Islet of Langerhans (tissue), 1 donor: ENCODE measurements around the gene WDR74.
"Not testable (repeated sequence)": the region's sequence is repeated elsewhere in the genome, so short reads cannot be mapped to it uniquely, and the experiment has no call there.

Source experiments
- FAIRE-seq: peaks from one replicate; lab custom pipeline; 2011; peaks lifted over from hg19 to GRCh38; lab: Jason Lieb, UNC

The WDR74 gene

DNA sequence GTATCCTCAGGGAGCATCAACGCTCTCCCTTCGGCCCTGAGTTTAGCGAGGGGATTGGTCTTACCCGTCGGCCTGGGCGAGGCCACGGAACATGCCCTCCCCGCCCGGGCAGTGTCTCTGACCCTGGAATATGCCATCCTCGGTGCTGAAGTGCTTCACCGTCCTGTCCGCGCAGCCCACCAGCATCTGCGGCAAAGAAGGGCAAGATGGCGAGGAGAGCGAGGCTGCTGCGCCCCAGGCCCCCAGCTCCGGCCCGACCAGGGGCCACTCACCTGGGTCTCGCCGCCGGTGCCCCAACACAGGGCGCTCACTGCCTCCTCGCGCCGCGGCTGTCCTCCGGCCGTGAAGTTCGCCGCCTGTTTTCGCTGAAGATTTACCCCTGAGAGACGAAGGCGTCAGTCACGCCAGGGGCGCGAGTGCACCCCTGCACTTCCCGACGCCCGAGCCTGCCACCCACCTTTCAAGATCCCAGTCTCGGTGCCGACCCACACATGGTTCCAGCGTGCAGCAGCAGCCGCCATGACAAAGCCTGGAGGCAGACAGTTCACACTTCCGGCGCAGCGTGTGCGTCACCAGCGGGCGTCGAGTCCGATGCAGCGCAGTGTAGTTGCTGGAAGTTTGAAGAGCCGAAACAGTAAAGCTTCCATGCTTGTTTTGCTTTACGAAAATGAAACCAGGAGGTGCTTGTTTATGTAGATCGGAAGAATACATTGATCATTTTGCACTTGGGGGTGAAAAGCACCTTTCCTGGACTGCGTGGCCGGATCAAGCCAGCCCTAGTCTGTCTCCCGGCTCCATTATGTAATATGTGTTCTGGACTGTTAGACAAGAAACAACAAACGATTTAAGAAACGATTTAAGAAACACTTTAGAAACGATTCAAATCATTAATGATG, at the start of gene WDR74:
Gene WDR74 (minus strand): TSS at position 541 of the 896 bp plus-strand sequence. CDS start 20 bp downstream, at position 521.
- no peak for FAIRE-seq

DNA sequence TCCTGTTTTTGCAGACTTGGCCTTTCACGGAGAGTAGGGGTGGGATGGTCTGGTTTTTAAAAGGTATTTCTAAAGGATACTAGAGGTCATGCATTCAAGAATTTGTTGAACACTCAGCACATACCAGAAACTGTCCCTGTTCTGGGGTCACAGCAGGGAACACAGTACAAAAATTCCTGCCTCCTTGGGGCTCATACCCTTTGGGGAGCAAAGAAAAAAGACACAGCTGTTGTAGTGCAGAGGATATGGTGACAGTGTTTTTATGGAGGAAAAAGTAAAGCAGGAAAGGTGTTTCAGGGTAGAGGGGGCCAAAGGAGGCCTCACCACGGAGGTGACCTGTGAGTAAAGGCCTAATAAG, 49.7 kb upstream of the WDR74 start:
- no peak for FAIRE-seq

DNA sequence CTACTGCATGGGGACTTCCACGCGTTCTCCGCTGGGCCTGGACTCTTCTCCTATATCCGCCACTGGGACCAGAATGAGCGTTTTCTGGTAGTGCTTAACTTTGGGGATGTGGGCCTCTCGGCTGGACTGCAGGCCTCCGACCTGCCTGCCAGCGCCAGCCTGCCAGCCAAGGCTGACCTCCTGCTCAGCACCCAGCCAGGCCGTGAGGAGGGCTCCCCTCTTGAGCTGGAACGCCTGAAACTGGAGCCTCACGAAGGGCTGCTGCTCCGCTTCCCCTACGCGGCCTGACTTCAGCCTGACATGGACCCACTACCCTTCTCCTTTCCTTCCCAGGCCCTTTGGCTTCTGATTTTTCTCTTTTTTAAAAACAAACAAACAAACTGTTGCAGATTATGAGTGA, 49.0 kb upstream of the WDR74 start:
- FAIRE-seq, result no peak

DNA sequence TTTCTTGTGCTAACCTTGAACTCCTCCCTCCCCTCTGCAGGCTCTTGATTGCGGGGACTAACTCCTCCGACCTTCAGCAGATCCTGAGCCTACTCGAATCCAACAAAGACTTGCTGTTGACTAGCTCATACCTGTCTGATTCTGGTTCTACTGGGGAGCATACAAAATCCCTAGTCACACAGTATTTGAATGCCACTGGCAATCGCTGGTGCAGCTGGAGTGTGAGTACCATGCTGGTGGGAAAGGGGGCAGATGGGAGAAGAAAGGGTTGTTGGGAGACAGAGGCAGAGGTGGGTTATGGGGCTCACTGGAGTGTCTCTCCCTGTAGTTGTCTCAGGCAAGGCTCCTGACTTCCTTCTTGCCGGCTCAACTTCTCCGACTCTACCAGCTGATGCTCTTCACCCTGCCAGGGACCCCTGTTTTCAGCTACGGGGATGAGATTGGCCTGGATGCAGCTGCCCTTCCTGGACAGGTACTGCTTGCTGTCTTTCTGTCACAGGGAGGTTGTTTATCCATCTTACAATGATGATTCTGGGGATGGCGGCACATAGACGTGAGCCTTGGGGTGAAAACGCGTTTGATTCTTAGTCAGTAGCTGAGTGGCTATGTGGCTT, 45.9 kb upstream of the WDR74 start:
- FAIRE-seq, result no peak

DNA sequence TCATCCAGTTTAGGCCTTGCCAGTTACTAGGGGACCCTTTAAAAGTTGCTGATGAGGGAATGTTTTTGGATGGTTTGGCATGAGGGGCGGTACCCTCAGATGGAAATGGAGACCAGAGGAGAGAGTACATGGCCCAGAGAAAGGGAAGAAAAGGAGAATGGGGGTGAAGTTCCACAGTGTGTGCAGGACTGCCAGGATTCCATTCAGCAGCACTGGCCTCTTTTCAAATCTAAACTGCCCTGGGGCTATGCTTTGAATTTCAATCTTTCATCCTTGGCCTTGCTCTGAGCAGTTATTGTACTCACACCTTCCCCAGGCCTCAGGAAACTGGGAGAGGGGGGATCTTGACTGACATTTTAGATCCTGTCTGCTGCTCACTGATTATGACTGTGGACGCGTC, 44.3 kb upstream of the WDR74 start:
- no peak for FAIRE-seq

DNA sequence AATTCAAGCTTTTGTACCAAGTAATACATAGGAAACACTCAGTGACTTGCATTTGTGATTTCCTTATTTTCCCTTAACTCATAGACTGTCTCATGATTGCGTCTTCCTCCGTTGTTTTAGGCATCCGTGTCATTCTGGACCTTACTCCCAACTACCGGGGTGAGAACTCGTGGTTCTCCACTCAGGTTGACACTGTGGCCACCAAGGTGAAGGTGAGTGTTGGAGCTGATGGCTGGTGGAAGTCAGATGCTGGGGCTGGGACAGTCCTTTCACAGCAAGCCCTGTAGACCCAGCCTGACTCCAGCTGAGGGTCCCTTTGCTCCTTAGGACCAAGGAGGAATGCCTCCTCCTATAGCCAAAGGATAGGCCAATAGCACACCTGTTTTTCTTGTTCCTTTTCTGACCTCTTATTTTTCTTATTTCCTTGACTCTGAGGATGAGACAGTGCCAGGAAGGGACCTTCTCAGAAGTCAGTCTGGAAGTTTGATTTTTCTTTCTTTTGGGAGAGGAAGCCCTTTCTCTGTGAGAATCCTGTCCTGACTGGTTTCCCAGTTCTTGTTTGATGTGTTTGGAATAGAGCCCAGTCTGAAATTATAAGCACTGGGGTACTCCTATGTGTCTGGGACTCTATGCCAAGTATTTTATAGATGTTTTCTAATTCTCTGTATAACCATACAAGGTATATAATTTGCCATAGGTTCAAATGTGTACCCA, 43.6 kb upstream of the WDR74 start:
- FAIRE-seq, result no peak

DNA sequence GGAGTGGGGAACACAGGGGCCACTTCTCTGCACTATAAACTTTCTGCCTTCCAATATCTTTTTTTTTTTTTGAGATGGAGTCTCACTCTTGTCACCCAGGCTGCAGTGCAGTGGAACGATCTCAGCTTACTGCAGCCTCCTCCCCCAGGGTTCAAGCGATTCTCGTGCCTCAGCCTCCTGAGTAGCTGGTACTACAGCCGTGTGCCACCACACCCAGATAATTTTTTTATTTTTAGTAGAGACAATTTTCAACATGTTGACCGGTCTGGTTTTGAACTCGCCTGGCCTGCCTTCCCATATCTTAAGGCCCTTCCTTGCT, 43.0 kb upstream of the WDR74 start:
- FAIRE-seq, result no peak

DNA sequence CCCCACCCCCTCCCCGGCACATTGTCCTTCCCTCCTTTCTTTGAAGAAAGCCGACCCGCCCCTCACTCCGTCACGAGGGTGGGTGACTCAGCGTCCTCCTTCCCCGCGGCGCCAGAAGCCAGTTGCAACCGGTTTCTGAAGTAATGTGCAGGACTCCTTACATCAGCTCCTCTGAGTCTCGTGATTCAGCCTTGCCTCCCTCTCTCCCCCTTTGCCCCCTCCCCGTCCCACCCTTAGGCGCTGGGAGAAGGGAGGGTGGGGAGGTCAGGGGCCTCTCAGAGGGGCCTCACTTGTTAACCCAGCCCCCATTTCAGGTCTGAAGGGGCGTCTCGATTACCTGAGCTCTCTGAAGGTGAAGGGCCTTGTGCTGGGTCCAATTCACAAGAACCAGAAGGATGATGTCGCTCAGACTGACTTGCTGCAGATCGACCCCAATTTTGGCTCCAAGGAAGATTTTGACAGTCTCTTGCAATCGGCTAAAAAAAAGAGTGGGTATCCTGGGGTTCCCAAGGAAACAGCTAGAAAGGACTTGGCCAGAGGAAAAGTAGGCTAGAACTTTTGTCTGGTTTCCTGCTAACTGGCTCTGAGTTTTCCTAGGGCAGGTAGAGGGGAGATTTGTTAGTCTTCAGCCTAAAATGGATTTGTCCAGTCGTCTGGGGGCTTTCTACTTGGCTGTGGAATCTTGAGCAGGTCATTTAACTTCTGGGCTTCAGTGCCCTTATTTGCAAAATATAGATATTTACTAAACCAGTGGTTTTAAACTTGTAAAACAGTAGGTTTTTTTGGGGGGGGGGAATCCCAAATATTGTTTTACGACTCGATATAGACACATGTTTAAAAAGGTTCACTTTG, 42.4 kb upstream of the WDR74 start:
- FAIRE-seq, result no peak

DNA sequence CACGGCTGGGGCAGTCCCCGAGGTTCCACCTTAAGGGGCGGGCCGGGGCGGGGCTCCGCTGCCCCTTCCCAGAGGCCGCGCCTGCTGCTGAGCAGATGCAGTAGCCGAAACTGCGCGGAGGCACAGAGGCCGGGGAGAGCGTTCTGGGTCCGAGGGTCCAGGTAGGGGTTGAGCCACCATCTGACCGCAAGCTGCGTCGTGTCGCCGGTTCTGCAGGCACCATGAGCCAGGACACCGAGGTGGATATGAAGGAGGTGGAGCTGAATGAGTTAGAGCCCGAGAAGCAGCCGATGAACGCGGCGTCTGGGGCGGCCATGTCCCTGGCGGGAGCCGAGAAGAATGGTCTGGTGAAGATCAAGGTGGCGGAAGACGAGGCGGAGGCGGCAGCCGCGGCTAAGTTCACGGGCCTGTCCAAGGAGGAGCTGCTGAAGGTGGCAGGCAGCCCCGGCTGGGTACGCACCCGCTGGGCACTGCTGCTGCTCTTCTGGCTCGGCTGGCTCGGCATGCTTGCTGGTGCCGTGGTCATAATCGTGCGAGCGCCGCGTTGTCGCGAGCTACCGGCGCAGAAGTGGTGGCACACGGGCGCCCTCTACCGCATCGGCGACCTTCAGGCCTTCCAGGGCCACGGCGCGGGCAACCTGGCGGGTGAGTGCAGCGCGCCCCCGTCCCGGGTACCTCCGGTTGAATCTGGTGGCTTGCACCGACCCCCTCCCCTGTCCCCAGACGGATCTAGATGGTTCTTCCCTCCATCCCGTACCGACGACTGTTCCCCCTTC, 41.6 kb upstream of the WDR74 start, which contains the start of gene SLC3A2:
Gene SLC3A2 (plus strand): TSS at position 94 of the 776 bp plus-strand sequence. CDS start 128 bp downstream, at position 222.
- FAIRE-seq, result no peak

DNA sequence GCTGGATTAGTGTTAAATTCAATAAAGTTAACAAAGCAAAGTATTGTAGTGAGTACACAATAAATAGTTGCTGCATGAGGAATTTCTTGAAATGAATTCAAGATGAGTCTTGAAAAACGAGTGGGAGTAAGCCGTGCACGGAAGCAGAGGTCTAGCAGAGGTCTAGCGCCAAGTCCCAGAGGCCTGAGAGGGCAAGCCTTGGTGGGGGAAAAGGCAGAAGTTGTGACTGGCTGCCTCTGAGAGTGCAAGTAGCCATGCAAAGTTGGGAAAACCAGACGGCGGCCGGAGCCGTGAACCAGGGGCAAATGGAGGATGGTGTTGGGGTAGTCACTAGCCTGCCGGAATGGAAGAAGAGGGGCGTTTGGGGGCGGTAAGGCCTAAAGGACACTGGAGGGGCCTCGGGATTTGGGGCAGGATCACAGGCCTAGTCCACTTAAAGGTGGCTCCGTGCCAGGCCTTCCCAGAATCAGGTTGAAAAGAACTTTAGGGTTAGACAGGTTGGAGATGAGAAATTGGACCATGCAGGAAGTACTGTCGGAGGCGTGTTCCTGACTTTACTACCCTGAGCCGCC, 40.9 kb upstream of the WDR74 start:
- FAIRE-seq, result no peak

DNA sequence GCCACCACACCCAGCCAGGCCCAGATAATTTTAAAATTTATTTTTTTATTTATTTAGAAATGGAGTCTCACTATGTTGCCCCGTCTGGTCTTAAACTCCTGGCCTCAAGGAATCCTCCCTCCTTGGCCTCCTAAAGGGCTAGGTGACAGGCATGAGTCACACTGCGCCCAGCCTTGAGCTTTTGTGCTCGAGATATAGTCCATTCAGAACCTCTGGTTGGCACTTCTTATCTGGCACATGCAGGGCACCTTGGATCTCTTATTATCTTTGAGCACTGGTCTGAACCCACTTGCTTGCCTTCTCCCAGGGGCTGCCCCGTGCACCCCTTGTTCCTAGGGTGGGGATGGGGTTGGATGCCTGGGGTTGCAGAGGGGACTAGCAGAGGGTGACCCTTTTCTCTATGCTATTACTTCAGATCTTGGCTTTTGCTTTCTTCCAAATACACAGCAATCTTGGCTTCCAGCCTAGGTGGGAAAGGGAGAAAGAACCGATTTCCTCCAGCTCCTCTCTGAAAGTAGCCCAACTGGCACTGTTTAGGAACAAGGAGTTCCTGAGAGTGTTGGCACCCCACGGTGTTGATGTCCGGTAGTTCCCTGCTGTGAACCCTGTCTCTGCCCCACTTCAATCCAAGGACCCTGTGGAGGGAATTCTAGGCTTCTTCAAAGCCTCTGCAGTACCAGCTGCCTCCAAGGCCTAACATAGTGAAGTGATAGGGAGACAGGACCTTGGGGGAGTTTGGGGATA, 40.0 kb upstream of the WDR74 start:
- FAIRE-seq, result no peak

DNA sequence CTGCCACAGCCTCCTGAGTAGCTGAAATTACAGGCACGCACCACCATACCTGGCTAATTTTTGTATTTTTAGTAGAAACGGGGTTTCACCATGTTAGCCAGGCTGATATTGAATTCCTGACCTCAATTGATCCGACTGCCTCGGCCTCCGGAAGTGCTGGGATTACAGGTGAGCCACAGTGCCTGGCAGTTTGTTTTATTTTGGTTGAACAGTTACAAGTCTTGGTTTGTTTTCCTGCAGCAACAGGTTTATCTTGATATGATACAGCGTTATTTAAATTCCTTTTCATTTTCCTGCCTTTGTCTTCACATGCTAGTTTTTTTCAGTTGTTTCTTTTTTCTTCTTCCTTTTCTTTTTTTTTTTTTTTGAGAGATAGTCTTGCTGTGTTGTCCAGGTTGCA, 37.3 kb upstream of the WDR74 start:
- no peak for FAIRE-seq

DNA sequence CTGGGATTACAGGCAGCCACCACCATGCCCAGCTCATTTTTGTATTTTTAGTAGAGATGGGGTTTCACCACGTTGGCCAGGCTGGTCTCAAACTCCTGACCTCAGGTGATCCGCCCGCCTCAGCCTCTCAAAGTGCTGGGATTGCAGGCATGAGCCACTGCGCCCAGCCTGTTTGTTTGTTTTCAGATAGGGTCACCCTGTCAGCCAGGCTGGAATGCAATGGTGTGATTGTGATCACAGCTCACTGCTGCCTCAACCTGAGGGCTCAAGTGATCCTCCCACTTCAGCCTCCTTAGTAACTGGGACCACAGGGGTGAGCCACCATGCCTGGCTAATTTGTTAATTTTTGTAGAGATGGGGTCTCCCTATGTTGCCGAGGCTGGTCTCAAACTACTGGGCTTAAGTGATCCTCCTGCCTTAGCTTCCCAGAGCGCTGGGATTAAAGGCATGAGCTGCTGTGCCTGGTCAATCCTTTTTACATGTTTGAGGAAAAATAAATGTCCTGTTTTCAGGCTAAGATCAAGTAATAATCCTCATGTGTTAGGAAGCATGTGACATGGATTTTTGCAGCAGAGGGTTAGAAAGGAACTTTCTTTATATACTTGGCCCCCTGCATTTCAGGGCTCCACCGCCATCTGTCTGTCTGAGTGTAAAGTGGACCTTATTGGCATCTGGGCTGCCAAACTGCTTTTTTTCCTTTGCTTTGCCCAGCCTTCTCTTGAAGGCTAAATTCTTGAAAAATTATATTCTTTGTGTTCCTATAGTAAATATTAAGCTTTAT, 36.5 kb upstream of the WDR74 start:
- no peak for FAIRE-seq

DNA sequence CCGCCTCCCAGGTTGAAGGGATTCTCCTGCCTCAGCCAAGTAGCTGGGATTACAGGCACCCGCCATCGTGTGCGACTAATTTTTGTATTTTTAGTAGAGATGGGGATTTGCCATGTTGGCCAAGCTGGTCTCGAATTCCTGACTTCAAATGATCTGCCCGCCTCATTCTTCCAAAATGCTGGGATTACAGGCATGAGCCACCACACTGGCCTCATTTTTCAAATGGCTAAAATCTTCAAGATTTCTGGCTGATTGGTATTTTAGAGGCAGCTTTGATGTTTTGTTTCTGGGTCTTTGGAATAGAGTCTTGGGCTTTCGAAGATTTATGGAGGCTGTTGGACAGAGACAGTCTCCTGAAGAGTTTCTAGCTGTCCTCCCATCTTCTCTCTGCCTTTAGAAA, 35.5 kb upstream of the WDR74 start:
- FAIRE-seq, result no peak

DNA sequence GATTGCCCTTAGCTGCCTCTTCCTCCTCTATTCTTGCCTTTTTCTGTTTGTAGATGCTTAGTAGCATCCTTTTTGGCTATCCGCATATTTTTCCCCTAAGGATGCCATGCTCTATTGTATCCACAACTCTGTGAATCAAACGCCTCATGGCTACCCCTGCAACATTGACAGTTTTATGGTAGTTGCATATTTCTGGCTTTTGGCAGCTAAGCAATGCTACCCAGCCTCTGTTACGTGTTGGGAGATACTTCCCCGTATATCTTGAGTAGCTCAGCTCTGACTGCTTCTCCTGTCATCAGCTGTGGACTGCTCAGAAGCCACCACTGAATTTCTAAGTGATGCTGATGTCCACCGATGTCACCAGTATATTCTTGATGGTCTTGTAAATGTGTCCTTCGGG, 26.2 kb upstream of the WDR74 start:
- FAIRE-seq, result no peak

DNA sequence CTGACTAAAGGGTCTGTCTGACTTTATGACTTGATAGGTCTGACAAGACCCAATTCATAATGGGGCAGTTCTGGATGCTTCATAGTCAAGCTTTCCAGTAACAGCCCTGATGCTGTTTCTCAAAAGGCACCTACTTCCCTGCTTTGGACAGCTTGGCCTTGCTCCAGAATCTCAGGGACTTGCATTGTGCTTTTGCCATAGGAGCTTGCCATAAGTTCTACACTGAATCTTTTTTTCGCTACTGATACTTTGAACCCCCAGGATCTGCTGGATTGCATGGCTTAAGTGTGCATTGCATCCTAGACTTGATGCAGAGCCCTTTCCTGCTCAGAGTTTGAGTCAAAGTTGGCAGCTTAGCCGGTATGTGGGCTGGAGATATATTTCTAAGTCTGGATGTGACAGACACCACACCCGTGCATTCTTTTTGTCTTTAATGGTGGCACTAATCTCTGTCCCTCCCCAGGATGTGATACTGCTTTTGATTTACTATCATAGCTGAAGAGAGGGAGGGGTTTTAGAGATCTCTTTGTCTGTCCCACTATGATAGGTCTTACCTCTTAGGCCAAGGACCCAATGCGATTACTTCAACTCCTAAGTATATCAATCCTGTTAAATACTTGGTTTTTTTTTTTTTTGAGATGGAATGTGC, 24.4 kb upstream of the WDR74 start:
- no peak for FAIRE-seq

DNA sequence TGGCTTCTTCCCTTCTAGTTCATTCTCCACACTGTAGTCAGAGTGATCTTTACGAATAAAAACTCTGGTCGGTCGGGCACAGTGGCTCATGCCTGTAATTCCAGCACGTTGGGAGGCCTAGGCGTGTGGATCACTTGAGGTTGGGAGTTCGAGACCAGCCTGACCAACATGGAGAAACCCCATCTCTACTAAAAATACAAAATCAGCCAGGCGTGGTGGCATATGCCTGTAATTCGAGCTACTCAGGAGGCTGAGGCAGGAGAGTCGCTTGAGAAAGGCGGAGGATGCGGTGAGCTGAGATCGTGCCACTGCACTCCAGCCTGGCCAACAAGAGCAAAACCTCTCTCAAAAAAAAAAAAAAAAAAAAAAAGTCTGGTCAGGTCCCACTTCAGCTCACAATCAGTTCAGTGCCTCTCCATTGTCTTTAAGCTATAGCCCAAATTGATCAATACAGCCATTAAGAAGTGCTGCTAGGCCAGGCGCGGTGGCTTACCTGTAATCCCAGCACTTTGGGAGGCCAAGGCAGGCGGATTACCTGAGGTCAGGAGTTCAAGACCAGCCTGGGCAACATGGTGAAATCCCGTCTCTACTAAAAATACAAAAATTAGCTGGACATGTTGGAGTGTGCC, 22.3 kb upstream of the WDR74 start:
- not testable (repeated sequence) for FAIRE-seq

DNA sequence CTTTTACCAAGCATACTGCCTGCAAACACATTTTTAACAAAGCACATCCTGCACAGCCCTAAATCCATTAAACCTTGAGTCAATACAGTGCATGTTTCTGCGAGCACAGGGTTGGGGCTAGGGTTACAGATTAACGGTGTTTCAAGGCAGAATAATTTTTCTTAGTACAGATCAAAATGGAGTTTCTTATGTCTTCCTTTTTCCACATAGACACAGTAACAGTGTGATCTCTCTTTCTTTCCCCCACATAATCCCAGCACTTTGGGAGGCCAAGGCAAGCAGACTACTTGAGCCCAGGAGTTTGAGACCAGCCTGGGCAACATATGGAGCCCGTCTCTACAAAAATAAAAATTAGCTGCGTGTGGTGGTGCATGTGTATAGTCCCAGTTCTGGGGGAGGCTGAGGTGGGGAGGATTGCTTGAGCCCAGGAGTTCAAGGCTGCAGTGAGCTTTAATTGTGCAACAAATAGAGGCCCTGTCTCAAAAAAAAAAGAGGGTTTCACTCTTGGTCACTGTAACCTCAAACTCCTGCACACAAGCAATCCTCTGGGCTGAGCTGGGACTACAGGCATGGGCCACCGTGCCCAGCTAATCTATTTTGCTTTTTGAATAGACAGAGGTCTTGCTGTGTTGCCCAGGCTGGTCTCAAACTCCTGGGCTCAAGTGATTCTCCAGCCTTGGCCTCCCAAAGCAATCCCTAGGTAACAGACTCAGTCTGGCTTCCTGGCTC, 21.6 kb upstream of the WDR74 start:
- no peak for FAIRE-seq
